ENCODE data around the gene NAGLU. TPM values are rescaled to one million over a fixed set of nuclear protein-coding genes. Genes with fewer than 3 reads are reported as not detected.

Gene NAGLU
- 100 to 1,000 TPM in 2 of 4 donors, 10 to 100 TPM in 2; 56.7 to 140 (median 101) TPM for total RNA-seq

DNA sequence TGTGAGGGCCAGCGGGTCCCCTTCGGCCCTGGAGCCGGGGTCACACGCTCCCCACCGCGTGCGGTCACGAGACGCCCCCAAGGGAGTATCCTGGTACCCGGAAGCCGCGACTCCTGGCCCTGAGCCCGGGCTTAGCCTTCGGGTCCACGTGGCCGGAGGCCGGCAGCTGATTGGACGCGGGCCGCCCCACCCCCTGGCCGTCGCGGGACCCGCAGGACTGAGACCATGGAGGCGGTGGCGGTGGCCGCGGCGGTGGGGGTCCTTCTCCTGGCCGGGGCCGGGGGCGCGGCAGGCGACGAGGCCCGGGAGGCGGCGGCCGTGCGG is at the start of gene NAGLU:
Gene NAGLU, plus strand, starts transcription at position 194 of the 324 bp plus-strand sequence. Its CDS starts 32 bp downstream, at position 226.
- H3K9me3 ChIP-seq, result no peaks in the 10 kb centered on the region
- 2% methylated on average over 9 of the region's 40 CpGs; no CpG with 5 or more reads in 1 of the 2 donors for WGBS, 2 donors
- H3K27me3 ChIP-seq, result no peaks in the 10 kb centered on the region
- peak within 1 kb of the TSS; percentile 22 to 42 (median 37) for H3K4me3 ChIP-seq (replicated peaks in 1 of 3)
- peak within 1 kb of the TSS; percentile 81 to 92 (median 89) for H3K27ac ChIP-seq
- intact Hi-C loops (cut with DNase I), result no loop called here
- peaks cover 9 to 11% of the 10 kb centered on the region in 2 donors for H3K36me3 ChIP-seq
- DNase-seq, result peak; percentile 98
- H3K4me1 ChIP-seq, result peaks cover 8 to 26% of the 10 kb centered on the region in 2 donors
- TF ChIP-seq CTCF (IDR thresholded peaks at IDR 0.05) (peak in 1 of 6 experiments; percentile 4), POLR2A (IDR thresholded peaks at IDR 0.05) (peak; percentile 63 to 90)

DNA sequence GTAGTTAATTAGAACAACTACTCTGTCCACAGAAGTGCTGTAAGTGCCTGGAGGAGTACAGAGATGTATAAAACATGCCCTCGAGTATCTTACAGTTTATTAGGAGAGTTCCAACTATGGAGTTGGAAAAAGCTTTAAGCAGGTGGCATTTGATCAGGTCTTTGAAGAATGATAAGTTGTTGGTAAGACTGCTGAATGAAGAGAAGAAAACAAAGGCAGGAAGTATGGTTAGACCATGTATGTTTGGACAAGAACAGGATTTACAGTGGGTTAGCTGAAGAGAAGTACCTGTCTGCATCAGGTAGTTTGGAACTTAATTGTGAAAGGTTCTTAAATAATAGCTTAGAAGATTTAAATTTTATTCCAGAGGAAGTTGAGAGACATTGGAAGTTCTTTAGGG is 48.0 kb upstream of the NAGLU start:
- DNase-seq, result no peak
- no peaks in the 10 kb centered on the region for H3K9me3 ChIP-seq
- no peak for TF ChIP-seq CTCF (IDR thresholded peaks at IDR 0.05)
- no peak for TF ChIP-seq POLR2A (IDR thresholded peaks at IDR 0.05)
- 85 to 100% methylated on average over 1 of the region's 1 CpG for WGBS, 2 donors
- peaks cover 79 to 94% of the 10 kb centered on the region in 2 donors for H3K36me3 ChIP-seq
- H3K27me3 ChIP-seq, result no peaks in the 10 kb centered on the region
- H3K4me3 ChIP-seq (replicated peaks in 1 of 3), result no peak overlapping the region
- no peaks in the 10 kb centered on the region for H3K4me1 ChIP-seq
- H3K27ac ChIP-seq, result no peak overlapping the region
- intact Hi-C loops (cut with DNase I), result no loop called here

DNA sequence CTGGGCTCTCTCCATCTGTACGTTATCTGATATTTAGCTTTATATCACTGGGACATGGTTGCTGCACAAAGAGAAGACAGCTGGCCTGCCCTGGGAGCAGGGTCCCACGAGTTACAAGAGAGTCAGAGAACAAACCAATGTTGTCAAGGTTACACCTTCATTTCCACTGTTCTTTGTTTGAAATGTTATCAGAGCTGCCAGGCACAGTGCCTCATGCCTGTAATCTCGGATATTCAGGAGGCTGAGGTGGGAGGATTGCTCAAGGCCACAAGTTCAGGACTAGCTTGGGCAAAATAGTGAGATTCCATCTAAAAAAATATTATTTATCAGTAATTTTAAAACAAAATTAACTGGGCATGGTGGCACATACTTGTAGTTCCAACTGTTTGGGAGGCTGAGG is 42.7 kb upstream of the NAGLU start:
- H3K36me3 ChIP-seq, result peaks cover 27 to 79% of the 10 kb centered on the region in 2 donors
- H3K27me3 ChIP-seq, result no peaks in the 10 kb centered on the region
- H3K4me3 ChIP-seq (replicated peaks in 1 of 3), result no peak overlapping the region
- no peak for DNase-seq
- H3K4me1 ChIP-seq, result peaks cover 9 to 11% of the 10 kb centered on the region in 2 donors
- intact Hi-C loops (cut with DNase I), result no loop called here
- TF ChIP-seq POLR2A (IDR thresholded peaks at IDR 0.05) (no peak), CTCF (IDR thresholded peaks at IDR 0.05) (no peak)
- no peak overlapping the region for H3K27ac ChIP-seq
- 86 to 87% methylated on average over 3 of the region's 3 CpGs for WGBS, 2 donors
- no peaks in the 10 kb centered on the region for H3K9me3 ChIP-seq

- no peak for DNase-seq
- 78 to 79% methylated on average over 4 of the region's 4 CpGs for WGBS, 2 donors
- H3K36me3 ChIP-seq, result peaks cover 24 to 74% of the 10 kb centered on the region in 2 donors
- peak overlapping the region in 2 of 3 donors; percentile 44 to 63 for H3K27ac ChIP-seq
- peaks cover 9 to 11% of the 10 kb centered on the region in 2 donors for H3K4me1 ChIP-seq
- no peaks in the 10 kb centered on the region for H3K9me3 ChIP-seq
- TF ChIP-seq CTCF (IDR thresholded peaks at IDR 0.05) (no peak), POLR2A (IDR thresholded peaks at IDR 0.05) (no peak)
- intact Hi-C loops (cut with DNase I), result no loop called here
- H3K27me3 ChIP-seq, result no peaks in the 10 kb centered on the region
- no peak overlapping the region for H3K4me3 ChIP-seq (replicated peaks in 1 of 3)
Observed at GRCh38 chr17:42494673-42495072, 41.4 kb upstream of the NAGLU start.

GRCh38 chr17:42498828-42499227 is 37.2 kb upstream of the NAGLU start:
- DNase-seq, result no peak
- intact Hi-C loops (cut with DNase I), result no loop called here
- Histone ChIP-seq H3K36me3 (peaks cover 45 to 73% of the 10 kb centered on the region in 2 donors), H3K27ac (no peak overlapping the region), H3K4me3 (replicated peaks in 1 of 3) (no peak overlapping the region), H3K9me3 (no peaks in the 10 kb centered on the region), H3K27me3 (no peaks in the 10 kb centered on the region), H3K4me1 (peaks cover 9 to 11% of the 10 kb centered on the region in 2 donors)
- WGBS, 2 donors, result 94 to 100% methylated on average over 4 of the region's 4 CpGs
- TF ChIP-seq POLR2A (IDR thresholded peaks at IDR 0.05) (no peak), CTCF (IDR thresholded peaks at IDR 0.05) (no peak)
